Measurements from ENCODE around the gene LIMS2. TPM values are rescaled to one million over a fixed set of nuclear protein-coding genes. Genes with fewer than 3 reads are reported as not detected.

LIMS2 gene
- total RNA-seq (7.7 TPM), polyA plus RNA-seq (ENCODE audit: insufficient read depth in 1 of 8, insufficient read length in 8 of 8, low replicate concordance in 1 of 8) (10 to 100 TPM; 24.2 to 51.9 (median 35.2) TPM)
- long read RNA-seq, donor 1, partial matches to known transcripts, result 0 of 3 reads
- long read RNA-seq, donor 1, other reads (novel, unspliced or antisense), result 0 of 3 reads
- long read RNA-seq, donor 2, partial matches to known transcripts, result 0 of 1 reads
- long read RNA-seq, donor 2, other reads (novel, unspliced or antisense), result 0 of 1 reads
- long read RNA-seq, donor 3, transcript LIMS2-202 (10 exons, 2,045 nt), result major isoform, 15 of 17 reads
- long read RNA-seq, donor 3, partial matches to known transcripts, result 0 of 17 reads
- long read RNA-seq, donor 3, other reads (novel, unspliced or antisense), result 0 of 17 reads
- long read RNA-seq, donor 4, transcript LIMS2-202 (10 exons, 2,045 nt), result major isoform, 6 of 9 reads
- long read RNA-seq, donor 4, partial matches to known transcripts, result 0 of 9 reads
- long read RNA-seq, donor 4, other reads (novel, unspliced or antisense), result 0 of 9 reads
- long read RNA-seq, donor 5, transcript LIMS2-202 (10 exons, 2,045 nt), result major isoform, 5 of 7 reads
- long read RNA-seq, donor 5, partial matches to known transcripts, result 0 of 7 reads
- long read RNA-seq, donor 5, other reads (novel, unspliced or antisense), result 0 of 7 reads
- long read RNA-seq, donor 6, transcript LIMS2-202 (10 exons, 2,045 nt), result major isoform, 13 of 25 reads
- long read RNA-seq, donor 6, partial matches to known transcripts, result 7 of 25 reads
- long read RNA-seq, donor 6, other reads (novel, unspliced or antisense), result 0 of 25 reads
- long read RNA-seq, donor 7, transcript LIMS2-202 (10 exons, 2,045 nt), result major isoform, 11 of 13 reads
- long read RNA-seq, donor 7, partial matches to known transcripts, result 0 of 13 reads
- long read RNA-seq, donor 7, other reads (novel, unspliced or antisense), result 0 of 13 reads
- long read RNA-seq, donor 8, partial matches to known transcripts, result 0 of 2 reads
- long read RNA-seq, donor 8, other reads (novel, unspliced or antisense), result 0 of 2 reads
- long read RNA-seq, donor 9, partial matches to known transcripts, result 0 of 5 reads
- long read RNA-seq, donor 9, other reads (novel, unspliced or antisense), result 0 of 5 reads
- long read RNA-seq, donor 10, transcript LIMS2-202 (10 exons, 2,045 nt), result major isoform, 6 of 6 reads
- long read RNA-seq, donor 10, partial matches to known transcripts, result 0 of 6 reads
- long read RNA-seq, donor 10, other reads (novel, unspliced or antisense), result 0 of 6 reads
- long read RNA-seq, donor 11, transcript LIMS2-202 (10 exons, 2,045 nt), result major isoform, 10 of 10 reads
- long read RNA-seq, donor 11, partial matches to known transcripts, result 0 of 10 reads
- long read RNA-seq, donor 11, other reads (novel, unspliced or antisense), result 0 of 10 reads

- Histone ChIP-seq H3K4me1 (ENCODE audit: control insufficient read depth, insufficient read depth, low read length) (peaks cover 37% of the 10 kb centered on the region), H3K9me3 (replicated peaks; ENCODE audit: control insufficient read depth, low read depth, low read length) (no peaks in the 10 kb centered on the region), H3K27me3 (ENCODE audit: control insufficient read depth, insufficient read depth, low read length) (peaks cover 36% of the 10 kb centered on the region), H3K36me3 (ENCODE audit: control insufficient read depth, insufficient read depth, low read length) (peaks cover 2% of the 10 kb centered on the region), H3K27ac (ENCODE audit: low read length) (no peak within 1 kb of the TSS), H3K4me3 (ENCODE audit: low read length) (peak within 1 kb of the TSS; percentile 47)
- 0% methylated on average over 32 of the region's 56 CpGs for WGBS (ENCODE audit: insufficient coverage)
- peak; percentile 48 for DNase-seq
Measured at GRCh38 chr2:127675331-127676261, at the start of gene LIMS2. TSS of gene LIMS2 (minus strand) at chr2:127675530. CDS start at chr2:127675024, 506 bp downstream.

GRCh38 chr2:127722807-127723206, 47.5 kb upstream of the LIMS2 start:
- H3K27ac ChIP-seq (ENCODE audit: low read length), result no peak overlapping the region
- H3K27me3 ChIP-seq (ENCODE audit: control insufficient read depth, insufficient read depth, low read length), result no peaks in the 10 kb centered on the region
- DNase-seq, result no peak
- H3K36me3 ChIP-seq (ENCODE audit: control insufficient read depth, insufficient read depth, low read length), result peaks cover 36% of the 10 kb centered on the region
- H3K9me3 ChIP-seq (replicated peaks; ENCODE audit: control insufficient read depth, low read depth, low read length), result no peaks in the 10 kb centered on the region
- H3K4me1 ChIP-seq (ENCODE audit: control insufficient read depth, insufficient read depth, low read length), result no peaks in the 10 kb centered on the region
- H3K4me3 ChIP-seq (ENCODE audit: low read length), result no peak overlapping the region
- no CpG with 5 or more reads among the region's 3 CpGs for WGBS (ENCODE audit: insufficient coverage)

GRCh38 chr2:127721978-127722355, 46.6 kb upstream of the LIMS2 start:
- H3K27me3 ChIP-seq (ENCODE audit: control insufficient read depth, insufficient read depth, low read length), result no peaks in the 10 kb centered on the region
- no peak overlapping the region for H3K4me3 ChIP-seq (ENCODE audit: low read length)
- H3K27ac ChIP-seq (ENCODE audit: low read length), result no peak overlapping the region
- no peaks in the 10 kb centered on the region for H3K9me3 ChIP-seq (replicated peaks; ENCODE audit: control insufficient read depth, low read depth, low read length)
- WGBS (ENCODE audit: insufficient coverage), result no CpG with 5 or more reads among the region's 2 CpGs
- no peak for DNase-seq
- peaks cover 37% of the 10 kb centered on the region for H3K36me3 ChIP-seq (ENCODE audit: control insufficient read depth, insufficient read depth, low read length)
- no peaks in the 10 kb centered on the region for H3K4me1 ChIP-seq (ENCODE audit: control insufficient read depth, insufficient read depth, low read length)

DNA sequence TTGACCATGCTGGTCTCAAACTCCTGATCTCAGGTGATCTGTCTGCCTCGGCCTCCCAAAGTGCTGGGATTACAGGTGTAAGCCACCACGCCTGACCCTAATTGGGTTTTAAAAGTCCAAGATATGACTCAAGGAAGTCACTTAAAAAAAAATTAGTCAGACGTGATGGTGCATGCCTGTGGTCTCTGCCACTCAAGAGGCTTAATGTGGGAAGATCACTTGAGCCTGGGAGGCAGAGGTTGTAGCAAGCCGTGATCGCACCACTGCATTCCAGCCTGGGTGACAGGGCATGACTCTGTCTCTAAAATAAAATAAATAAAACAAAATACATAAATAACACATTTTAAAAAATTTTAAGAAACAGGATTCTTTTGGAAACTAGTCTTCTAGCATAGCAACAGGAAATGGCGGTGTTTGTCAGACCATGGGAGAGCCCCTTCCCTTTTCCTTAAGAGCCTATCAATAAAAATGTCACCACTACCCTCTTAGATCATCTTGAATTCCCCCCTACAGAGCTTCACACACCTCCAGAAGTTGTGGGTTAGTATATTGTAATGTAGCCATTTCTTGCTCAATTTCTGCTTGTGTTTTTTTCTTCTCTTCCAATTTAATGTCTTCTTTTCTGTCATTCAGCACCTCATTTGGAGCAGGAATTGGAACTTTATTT, 46.1 kb upstream of the LIMS2 start:
- no peak overlapping the region for H3K27ac ChIP-seq (ENCODE audit: low read length)
- no peak for DNase-seq
- no peaks in the 10 kb centered on the region for H3K4me1 ChIP-seq (ENCODE audit: control insufficient read depth, insufficient read depth, low read length)
- no peaks in the 10 kb centered on the region for H3K9me3 ChIP-seq (replicated peaks; ENCODE audit: control insufficient read depth, low read depth, low read length)
- no peak overlapping the region for H3K4me3 ChIP-seq (ENCODE audit: low read length)
- WGBS (ENCODE audit: insufficient coverage), result 86% methylated on average over 3 of the region's 6 CpGs
- H3K36me3 ChIP-seq (ENCODE audit: control insufficient read depth, insufficient read depth, low read length), result peaks cover 42% of the 10 kb centered on the region
- no peaks in the 10 kb centered on the region for H3K27me3 ChIP-seq (ENCODE audit: control insufficient read depth, insufficient read depth, low read length)

DNA sequence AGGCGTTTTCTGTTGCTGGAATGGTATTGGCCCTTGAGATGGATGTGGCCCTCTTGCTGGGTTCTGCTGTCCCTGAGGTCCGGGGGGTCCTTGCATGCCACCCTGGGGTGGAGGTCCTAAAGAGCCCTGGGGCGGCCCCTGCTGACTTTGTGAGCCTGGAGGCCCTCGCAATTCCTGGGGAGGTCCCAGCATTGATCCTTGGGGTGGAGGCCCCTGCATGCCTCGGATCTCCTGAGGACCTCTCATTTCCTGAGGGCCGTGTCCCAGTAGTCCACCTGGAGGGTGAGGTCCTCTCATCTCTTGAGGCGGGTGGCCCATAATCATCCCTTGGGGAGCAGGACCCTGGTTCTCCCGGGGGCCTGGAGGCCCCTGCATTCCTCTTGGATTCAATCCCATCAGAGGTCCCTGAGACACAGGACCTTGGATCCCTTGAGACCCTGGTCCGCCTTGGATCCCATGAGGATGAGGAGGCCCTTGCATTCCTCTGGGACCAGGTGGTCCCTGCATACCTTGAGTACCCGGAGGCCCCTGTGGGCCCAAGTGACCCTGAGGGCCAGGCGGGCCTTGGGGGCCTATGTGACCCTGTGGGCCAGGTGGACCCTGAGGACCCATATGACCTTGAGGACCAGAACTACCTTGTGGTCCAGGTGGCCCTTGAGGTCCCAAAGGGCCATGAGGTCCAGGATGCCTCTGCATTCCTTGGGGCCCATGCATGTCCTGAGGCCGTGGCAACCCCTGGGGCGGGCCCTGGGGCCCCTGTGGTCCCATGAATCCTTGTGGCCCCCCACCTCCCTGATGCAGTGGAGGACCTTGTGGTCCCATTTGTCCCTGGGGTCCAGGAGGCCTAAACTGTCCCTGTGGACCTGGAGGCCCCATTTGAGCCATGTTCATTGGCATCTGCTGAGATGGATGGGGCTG, 44.2 kb upstream of the LIMS2 start:
- DNase-seq, result no peak
- Histone ChIP-seq H3K36me3 (ENCODE audit: control insufficient read depth, insufficient read depth, low read length) (peaks cover 46% of the 10 kb centered on the region), H3K4me1 (ENCODE audit: control insufficient read depth, insufficient read depth, low read length) (no peaks in the 10 kb centered on the region), H3K4me3 (ENCODE audit: low read length) (no peak overlapping the region), H3K27me3 (ENCODE audit: control insufficient read depth, insufficient read depth, low read length) (no peaks in the 10 kb centered on the region), H3K27ac (ENCODE audit: low read length) (no peak overlapping the region), H3K9me3 (replicated peaks; ENCODE audit: control insufficient read depth, low read depth, low read length) (no peaks in the 10 kb centered on the region)
- 98% methylated on average over 12 of the region's 13 CpGs for WGBS (ENCODE audit: insufficient coverage)

DNA sequence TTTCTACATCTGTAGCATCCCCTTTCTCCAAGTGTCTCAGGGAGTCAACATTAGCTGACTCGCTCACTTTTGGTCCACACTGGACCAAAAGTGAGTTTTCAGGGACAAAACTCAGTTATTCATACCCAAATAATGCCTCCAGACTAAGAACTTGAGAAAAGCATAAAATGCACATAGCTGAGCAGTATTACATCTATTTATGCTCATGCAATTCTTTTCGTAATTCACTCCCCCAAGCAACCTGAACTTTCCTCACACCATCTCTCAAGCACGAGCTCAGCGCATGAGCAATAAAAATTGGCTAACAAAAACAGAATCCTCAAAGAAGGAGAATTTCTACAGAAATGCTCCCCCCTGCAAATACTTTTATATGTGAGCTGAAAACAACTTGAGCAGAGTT, 42.9 kb upstream of the LIMS2 start:
- Histone ChIP-seq H3K36me3 (ENCODE audit: control insufficient read depth, insufficient read depth, low read length) (peaks cover 44% of the 10 kb centered on the region), H3K27ac (ENCODE audit: low read length) (no peak overlapping the region), H3K27me3 (ENCODE audit: control insufficient read depth, insufficient read depth, low read length) (no peaks in the 10 kb centered on the region), H3K4me1 (ENCODE audit: control insufficient read depth, insufficient read depth, low read length) (no peaks in the 10 kb centered on the region), H3K9me3 (replicated peaks; ENCODE audit: control insufficient read depth, low read depth, low read length) (no peaks in the 10 kb centered on the region), H3K4me3 (ENCODE audit: low read length) (no peak overlapping the region)
- no peak for DNase-seq
- 86% methylated on average over 1 of the region's 4 CpGs for WGBS (ENCODE audit: insufficient coverage)

DNA sequence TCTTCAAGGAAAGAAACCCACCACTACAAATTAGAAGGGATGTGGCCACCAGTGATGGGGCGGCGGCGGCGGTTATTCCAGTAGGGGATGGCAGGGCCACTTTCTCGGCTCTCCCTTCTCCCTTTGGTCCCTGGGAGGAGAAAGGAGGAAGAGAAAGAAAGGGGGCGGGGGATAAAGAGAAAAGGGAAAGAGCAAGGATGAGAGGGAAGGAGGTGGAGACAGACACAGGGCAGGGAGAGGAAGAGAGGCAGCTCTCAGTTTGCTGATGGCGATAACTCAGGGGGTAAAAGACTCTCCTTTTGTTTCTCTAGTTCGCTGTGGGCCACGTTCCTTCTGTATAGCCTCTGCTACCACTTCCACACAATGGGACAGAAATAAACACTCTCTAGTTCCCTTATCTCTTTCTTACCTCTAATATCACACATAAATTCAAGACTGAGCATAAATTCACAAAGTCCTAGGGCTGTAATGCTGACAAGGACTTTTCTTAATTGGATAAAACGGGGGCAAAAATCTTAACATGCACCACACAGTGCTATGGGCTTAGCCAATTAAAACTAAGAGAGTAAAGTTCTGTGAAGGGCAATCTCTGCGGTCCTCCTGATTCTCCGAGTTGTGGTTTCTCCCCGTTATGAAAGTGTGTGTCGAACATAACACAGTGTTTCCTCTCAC, 40.6 kb upstream of the LIMS2 start:
- no peaks in the 10 kb centered on the region for H3K4me1 ChIP-seq (ENCODE audit: control insufficient read depth, insufficient read depth, low read length)
- no peak for DNase-seq
- no peaks in the 10 kb centered on the region for H3K9me3 ChIP-seq (replicated peaks; ENCODE audit: control insufficient read depth, low read depth, low read length)
- no peak overlapping the region for H3K4me3 ChIP-seq (ENCODE audit: low read length)
- no peak overlapping the region for H3K27ac ChIP-seq (ENCODE audit: low read length)
- H3K27me3 ChIP-seq (ENCODE audit: control insufficient read depth, insufficient read depth, low read length), result no peaks in the 10 kb centered on the region
- WGBS (ENCODE audit: insufficient coverage), result 93% methylated on average over 8 of the region's 14 CpGs
- peaks cover 31% of the 10 kb centered on the region for H3K36me3 ChIP-seq (ENCODE audit: control insufficient read depth, insufficient read depth, low read length)

GRCh38 chr2:127713562-127713961, 38.2 kb upstream of the LIMS2 start:
- Histone ChIP-seq H3K27me3 (ENCODE audit: control insufficient read depth, insufficient read depth, low read length) (no peaks in the 10 kb centered on the region), H3K9me3 (replicated peaks; ENCODE audit: control insufficient read depth, low read depth, low read length) (no peaks in the 10 kb centered on the region), H3K27ac (ENCODE audit: low read length) (no peak overlapping the region), H3K4me1 (ENCODE audit: control insufficient read depth, insufficient read depth, low read length) (peaks cover 4% of the 10 kb centered on the region), H3K36me3 (ENCODE audit: control insufficient read depth, insufficient read depth, low read length) (peaks cover 26% of the 10 kb centered on the region), H3K4me3 (ENCODE audit: low read length) (no peak overlapping the region)
- DNase-seq, result no peak
- WGBS (ENCODE audit: insufficient coverage), result 90% methylated on average over 25 of the region's 25 CpGs
